C1 segment of cervical spinal cord (tissue), 14 donors: ENCODE measurements around the gene FCRL4.

ENCODE experiments used
- DNase-seq, 14 donors: peaks; one replicate each; lab custom pipeline; 2025; lab: John Stamatoyannopoulos, UW

FCRL4 gene

GRCh38 chr1:157597959-157598667, at the start of gene FCRL4:
FCRL4 (minus strand) TSS chr1:157598085; CDS start chr1:157597944, 141 bp downstream.
- no peak for DNase-seq

DNA sequence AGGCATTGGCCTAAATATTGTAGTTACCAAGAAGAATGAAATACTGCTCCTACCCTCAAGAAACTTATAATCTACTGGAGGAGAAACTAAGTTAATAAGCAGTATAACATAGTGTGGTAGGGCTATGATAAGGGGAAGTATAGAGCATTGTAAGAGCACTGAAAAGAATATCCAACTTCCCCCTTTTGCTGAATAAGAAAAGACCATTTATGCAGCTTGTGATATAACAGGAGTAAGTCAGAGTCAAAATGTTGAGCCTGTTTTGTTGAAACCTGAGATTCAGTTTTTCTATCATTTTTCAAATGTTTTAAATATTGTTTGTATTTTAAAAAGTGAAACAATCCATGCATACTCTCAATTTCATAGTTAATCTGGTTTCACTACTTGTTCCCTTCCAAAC, 48.3 kb upstream of the FCRL4 start:
- DNase-seq, result no peak

DNA sequence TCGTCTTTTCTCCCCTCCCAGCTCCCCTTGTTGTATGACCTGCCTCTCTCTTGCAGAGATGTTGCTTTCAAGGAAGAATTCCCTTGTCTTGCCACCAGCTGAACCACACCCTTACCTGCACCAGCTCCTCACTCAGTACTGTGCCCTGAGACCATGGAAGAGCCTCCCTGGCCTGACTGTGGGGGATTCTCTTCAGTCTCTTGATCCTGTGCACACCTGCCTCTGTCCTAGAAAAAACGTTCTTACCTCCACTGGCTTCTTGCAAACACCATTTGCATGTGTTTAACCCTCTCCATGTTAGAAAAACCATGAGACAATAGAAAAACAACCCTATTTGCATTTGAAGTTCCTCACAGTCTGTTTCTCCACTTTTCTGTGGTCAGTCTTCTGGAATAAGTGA, 43.3 kb upstream of the FCRL4 start:
- DNase-seq, result no peak

- no peak for DNase-seq
These were observed 41.9 kb upstream of the FCRL4 start for GRCh38 chr1:157639800-157640199.

- no peak for DNase-seq
These were observed 30.9 kb upstream of the FCRL4 start for GRCh38 chr1:157628773-157629172.

GRCh38 chr1:157626099-157626498, 28.2 kb upstream of the FCRL4 start:
- no peak for DNase-seq

DNA sequence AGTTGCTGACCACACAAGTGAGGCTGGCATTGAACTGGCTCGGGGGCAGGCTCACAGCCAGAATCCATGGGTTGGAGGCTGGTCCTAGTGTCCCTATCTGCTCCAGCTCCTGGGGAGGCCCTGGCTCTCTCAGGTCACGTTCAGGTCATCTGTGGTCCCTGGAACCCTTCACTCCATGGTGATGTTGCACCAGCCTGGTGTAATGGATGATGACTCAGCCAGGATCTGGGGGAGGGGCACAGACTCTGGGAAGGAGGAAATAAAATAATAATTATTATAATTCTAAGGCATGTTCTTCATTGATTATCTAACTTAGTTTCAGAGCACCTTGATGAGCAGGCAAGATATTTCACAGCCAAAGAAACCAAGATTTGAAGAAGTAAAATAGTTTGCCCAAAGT, 26.6 kb upstream of the FCRL4 start:
- no peak for DNase-seq

DNA sequence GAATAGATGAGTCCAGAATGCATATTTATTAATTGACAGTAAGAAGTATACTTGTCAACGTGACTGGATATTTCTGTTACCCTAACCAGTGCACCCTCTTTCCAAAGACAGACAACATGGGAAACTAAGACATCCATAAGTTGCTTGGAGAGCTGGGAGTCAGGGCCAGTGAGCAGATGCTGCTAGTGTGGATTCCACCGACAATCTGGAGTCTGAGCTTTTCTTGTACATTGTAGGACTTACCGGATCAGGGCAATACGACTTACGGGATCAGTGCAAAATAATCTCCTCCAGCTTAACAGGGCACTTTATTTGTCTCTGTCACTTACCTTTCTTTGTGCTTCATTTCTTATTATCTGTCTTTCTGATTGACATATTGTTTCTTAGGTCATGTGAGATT, 24.6 kb upstream of the FCRL4 start:
- no peak for DNase-seq

GRCh38 chr1:157618190-157618589, 20.3 kb upstream of the FCRL4 start:
- no peak for DNase-seq

- no peak for DNase-seq
These were observed 2.4 kb upstream of the FCRL4 start for GRCh38 chr1:157600236-157600635.

GRCh38 chr1:157596384-157596783, 1.5 kb downstream of the FCRL4 start:
- no peak for DNase-seq

DNA sequence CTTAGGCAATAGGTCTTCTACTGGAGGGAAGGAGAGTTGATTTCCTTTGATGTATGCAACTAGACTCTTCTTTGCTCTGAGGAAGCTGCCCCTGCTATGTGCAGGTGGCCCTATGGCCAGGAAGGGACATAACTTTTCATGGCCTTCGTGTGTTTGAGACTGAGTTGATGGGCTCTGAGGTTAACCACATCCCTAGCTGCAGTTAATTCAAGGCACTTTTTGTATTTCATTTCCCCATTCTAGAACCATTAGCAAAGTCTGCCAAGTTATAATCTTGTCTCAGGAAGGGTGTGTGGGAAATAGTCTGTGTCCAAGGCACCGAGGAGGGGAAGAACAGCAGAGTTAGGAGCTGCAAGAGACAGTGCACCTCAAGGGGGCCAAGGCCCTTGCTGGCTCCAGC, 2.5 kb downstream of the FCRL4 start:
- DNase-seq, result no peak

- DNase-seq, result no peak
These were observed 11.9 kb downstream of the FCRL4 start for GRCh38 chr1:157585984-157586383.

GRCh38 chr1:157584503-157584902, 13.4 kb downstream of the FCRL4 start:
- no peak for DNase-seq

DNA sequence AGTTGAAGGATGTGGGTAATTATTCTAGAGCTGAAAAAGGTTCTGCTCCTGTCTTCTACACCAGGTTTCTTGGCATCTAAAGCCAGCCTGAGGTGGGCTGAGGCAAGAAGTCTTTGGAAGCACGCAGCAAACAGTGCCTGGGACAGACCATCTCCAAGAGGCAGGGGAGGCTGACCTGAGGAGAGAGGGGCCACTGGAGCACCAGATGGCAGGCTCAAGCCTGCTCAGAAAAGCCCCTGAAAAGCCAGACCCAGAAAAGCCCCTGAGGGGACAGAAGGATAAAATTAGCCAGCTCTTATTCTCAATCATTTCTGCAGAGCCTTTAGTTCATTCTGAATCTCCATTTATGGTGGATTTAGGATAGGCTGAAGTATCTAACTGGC, 17.1 kb downstream of the FCRL4 start:
- no peak for DNase-seq

GRCh38 chr1:157580179-157580827, 17.6 kb downstream of the FCRL4 start:
- DNase-seq, result peak in 3 of 14 donors; percentile 1 to 5 (median 3)

DNA sequence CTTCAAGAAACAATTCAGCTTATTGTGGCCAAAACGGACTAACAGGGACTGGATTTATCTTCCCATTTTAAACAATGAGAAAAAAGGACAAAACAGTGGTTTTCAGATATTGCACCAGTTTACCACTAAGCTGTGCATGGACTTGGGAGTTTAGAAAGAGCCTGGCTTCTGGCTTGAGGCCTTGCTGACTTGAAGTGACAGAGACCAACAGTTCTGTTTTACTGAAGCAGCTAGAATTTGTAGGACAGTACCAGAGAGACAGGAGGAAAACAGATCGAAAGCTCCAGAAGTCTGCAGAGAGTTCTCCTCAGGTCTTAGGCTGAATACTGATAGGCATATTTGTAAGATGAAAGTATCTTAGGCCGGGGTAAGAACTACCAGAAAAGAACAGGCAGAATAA, 20.5 kb downstream of the FCRL4 start:
- no peak for DNase-seq

- no peak for DNase-seq
These were observed 22.1 kb downstream of the FCRL4 start for GRCh38 chr1:157575744-157576143.

GRCh38 chr1:157574836-157575235, 23.0 kb downstream of the FCRL4 start:
- DNase-seq, result no peak

DNA sequence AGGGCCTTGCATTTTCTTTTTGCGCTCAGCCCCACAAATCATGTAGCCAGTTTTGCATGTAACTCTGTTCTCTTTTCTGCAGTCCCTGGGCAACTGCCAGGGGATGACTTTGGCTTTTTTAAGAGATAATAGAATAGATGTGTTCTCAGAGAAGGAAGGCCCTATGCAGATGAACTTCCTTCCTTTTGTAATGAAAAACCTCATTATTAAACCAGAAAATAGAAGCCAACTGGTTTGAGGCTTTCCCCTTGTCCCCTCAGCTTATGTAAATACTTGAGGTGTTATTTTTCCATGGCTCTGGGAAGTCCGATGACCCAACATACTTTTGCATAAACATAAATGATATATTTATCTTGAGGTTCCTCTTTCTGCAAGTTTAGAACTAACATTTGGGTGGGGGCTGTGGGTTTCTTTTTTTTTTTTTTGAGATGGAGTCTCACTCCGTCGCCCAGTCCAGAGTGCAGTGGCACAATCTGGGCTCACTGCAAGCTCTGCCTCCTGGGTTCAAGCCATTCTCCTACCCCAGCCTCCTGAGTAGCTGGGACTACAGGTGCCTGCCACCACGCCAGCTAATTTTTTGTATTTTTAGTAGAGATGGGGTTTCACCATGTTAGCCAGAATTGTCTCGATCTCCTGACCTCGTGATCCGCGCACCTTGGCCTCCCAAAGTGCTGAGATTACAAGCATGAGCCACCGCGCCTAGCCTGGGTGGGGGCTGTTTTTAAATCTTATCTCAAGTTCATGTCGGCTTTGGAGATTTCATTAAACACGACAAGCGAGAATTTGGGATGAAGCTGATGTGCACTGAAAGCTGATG, 31.2 kb downstream of the FCRL4 start:
- DNase-seq, result no peak

- no peak for DNase-seq
These were observed 35.4 kb downstream of the FCRL4 start for GRCh38 chr1:157562515-157562914.

DNA sequence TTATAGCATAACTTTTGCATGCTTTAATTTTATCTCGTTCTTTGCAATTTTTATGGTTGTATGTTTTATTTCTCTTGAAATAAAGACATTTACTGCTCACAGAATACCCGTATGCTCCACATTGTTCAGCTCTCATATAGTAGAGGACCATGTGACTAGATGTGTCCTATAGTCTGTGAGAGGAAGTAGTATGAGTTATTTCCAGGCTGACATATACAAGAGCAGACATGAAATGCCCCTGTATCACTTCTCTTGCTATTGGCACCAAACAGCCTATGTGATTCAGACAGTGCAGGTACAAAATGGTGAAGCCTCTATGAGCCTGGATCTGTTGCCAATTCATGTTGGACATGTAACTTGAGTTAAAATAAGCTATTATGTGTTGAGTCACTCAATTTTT, 39.8 kb downstream of the FCRL4 start:
- DNase-seq, result no peak
